Hindlimb muscle (tissue), 1 donor: ENCODE results near the gene CHST8. TPM values are rescaled to one million over a fixed set of nuclear protein-coding genes. Genes with fewer than 3 reads are reported as not detected.

Source experiments
- DNase-seq: peaks from one replicate; pipeline ENCODE4 v3.0.0-alpha.2; 2013
- polyA plus RNA-seq: library from polyadenylated mRNA; unstranded; fragments of 120-200 nt; gene quantifications from one replicate; pipeline ENCODE4 v1.2.1, GENCODE V29; 2013; ENCODE audit not compliant: insufficient read length

Gene CHST8
- polyA plus RNA-seq, 1 donor = 0.52 TPM

DNA sequence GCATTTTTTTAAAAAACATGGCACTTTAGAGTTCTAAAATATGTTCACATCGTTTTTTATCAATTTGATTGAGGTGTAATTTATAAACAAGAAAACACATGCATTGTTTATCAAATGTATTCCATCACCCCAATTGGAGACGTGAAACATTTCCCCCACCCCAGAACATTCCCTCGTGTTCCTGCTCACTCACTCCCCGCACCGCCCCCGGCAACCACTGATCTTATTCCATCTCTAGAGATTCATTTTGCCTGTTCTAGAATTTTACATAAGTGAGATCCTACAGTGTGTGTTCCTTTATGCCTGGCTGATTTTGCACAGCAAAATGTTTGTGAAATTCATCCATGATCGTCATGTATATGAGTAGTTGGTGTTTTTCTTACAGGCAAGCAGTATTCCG lies 124.4 kb downstream of the CHST8 start:
- DNase-seq = no peak

DNA sequence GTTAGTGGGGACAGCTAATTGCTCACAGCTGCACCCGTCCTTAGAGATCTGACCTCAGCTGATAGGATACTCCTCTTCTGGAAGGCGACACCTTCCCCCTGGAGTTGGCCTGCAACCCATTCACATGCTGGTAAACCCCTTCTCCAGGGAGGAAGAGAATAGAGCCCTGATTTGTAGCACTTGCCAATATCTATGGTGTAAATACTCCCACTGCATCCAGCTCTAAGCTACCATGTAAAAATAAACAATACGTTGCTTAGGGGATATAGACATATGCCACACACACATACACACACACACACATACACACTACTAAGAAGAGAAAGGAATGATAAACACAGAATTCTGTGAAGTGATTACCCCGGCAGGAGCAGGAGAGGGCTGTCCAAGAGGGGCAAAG lies 125.5 kb downstream of the CHST8 start:
- no peak for DNase-seq

DNA sequence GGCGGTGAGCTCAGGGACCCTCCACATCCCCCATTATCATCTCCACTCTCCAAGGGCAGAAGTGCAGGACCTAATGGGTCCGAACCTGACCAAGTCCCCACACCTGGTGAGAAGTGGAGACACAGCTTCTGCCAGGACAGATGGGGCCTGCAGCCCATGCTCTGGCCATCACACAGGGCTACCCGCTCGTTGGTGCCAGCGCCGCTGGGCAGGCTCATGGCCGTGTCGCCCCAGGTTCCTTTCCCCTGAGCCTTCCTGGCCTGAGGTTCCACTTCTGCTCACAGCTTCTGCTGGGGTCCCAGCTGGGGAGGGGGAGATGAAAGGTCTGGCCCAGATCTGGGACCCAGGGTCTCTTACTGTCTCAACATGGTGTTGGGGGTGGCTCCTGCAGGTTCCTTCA lies 126.5 kb downstream of the CHST8 start:
- no peak for DNase-seq

- DNase-seq = no peak
These were observed 127.3 kb downstream of the CHST8 start for GRCh38 chr19:33749016-33749415.

DNA sequence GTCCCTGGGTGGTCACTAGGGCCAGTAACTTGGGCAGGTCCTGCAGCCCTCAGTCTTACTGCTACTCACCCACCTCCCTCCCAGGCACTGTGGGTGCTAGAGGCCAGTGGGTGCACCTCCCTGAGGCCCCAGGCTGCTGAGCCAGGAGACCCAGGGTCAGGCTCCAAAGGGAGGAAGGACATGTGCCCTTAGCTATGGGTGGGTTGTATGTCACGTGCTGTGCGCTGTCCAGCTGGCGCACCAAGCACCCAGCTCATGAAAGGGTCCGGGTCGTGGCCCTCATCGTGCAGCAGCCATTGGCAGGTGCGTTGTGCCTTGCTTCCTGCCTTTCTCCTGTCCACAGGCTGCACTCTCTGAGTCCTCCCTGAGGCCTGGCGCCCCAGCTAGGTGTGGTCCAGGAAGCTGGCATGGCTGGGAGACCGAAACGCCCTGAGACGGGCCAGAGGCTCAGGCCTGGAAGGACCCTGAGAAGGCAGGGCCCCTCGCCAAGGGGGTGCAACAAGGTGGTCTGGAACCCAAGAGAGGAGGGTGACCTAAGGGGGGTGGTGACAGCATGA lies 127.9 kb downstream of the CHST8 start:
- no peak for DNase-seq

GRCh38 chr19:33750587-33751435 lies 129.1 kb downstream of the CHST8 start:
- no peak for DNase-seq

DNA sequence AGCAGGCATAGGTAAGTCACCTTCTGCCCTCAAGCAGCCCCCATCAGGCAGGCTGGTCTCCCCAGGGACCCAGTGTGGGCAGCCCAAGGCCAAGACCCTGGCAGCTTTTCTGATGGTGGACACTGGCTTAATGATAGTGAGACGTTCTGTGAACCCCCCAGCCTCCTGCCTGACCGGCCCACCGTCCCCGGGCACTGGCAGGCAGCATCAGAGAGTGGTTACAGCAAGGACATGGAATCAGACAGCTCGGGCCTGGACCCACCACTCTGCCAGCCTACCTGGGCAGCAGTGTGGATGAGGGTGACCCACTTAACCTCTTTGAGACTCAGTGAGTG lies 129.7 kb downstream of the CHST8 start:
- DNase-seq = no peak

DNA sequence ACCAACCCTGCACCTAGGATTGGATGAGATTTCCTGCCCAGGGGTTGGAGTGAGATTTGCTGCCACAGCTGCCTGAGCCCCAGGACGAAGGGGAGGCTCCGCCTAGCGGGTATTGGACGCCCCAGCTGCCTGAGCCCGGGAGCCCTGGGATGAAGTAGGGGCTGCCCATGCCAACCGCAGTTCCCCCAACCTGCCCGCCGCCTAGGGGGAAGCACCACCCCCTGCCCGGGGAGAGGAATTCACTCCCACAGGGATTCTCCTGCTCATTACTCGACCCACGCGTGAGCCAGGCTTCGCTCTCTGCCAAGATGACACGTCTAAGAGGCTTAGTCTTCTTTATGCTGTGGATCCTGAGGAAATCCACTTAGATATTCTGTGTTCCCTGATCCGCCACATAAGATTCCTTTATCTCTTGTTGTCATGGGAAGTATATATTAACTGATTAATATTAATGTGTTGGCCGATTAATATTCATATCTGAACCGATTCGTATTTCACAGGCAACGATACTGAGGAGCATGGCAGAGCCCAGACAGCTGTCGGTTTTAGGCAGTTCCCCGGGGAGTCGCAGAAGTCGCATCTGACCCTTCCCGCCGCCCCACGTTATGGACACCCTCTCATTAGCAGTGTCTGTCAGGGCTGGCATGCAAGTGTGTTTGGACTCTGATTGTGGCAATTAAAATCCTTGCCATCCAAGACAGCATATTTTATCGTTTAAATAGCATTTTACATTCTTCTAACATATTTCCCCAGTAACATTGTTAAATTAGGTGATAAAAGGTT lies 130.5 kb downstream of the CHST8 start:
- DNase-seq = no peak

DNA sequence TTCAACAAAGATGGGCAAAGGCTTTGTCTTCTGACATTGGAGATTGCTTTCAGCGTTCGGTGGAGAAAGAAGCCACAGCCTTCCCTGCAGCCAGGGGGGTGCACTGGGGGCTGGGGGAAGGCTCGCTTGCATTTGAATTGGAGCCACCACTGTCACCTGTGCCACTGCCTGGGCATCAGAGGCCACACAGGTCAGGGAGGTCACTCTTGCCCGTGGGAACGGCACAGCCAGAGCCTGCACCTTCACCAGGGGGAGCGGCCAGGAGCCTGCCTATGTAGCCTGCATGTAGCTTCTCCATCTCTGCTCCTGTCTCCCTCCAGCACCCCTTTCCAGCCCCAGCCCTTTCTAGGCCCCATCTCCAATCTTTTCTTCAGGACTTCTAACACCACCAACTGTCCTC lies 131.2 kb downstream of the CHST8 start:
- DNase-seq = no peak

- no peak for DNase-seq
These were observed 132.6 kb downstream of the CHST8 start for GRCh38 chr19:33754361-33754760.

GRCh38 chr19:33755099-33756035 lies 133.6 kb downstream of the CHST8 start:
- no peak for DNase-seq

GRCh38 chr19:33756177-33756576 lies 134.4 kb downstream of the CHST8 start:
- no peak for DNase-seq

DNA sequence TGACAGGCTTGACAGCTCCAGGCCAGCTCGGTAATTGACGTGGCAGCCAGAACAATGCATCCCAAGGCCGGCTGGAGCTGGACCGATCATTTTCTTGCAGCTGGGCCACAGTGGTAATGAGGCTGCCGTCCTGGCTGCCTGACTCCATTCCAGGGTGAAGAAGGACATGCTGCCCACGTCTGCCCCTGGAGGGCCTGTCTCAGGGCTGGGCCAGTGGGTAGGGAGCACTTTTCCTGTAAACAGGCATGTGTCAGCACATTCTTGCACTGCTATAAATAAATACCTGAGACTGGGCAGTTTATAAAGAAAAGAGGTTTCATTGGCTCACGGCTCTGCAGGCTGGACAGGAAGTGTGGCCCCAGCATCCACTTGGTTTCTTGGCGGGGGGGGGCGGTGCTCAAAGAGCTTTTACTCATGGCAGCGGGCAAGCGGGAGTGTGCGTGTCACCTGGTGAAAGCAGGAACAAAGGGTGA lies 136.8 kb downstream of the CHST8 start:
- no peak for DNase-seq

GRCh38 chr19:33759356-33759755 lies 137.6 kb downstream of the CHST8 start:
- DNase-seq = no peak

DNA sequence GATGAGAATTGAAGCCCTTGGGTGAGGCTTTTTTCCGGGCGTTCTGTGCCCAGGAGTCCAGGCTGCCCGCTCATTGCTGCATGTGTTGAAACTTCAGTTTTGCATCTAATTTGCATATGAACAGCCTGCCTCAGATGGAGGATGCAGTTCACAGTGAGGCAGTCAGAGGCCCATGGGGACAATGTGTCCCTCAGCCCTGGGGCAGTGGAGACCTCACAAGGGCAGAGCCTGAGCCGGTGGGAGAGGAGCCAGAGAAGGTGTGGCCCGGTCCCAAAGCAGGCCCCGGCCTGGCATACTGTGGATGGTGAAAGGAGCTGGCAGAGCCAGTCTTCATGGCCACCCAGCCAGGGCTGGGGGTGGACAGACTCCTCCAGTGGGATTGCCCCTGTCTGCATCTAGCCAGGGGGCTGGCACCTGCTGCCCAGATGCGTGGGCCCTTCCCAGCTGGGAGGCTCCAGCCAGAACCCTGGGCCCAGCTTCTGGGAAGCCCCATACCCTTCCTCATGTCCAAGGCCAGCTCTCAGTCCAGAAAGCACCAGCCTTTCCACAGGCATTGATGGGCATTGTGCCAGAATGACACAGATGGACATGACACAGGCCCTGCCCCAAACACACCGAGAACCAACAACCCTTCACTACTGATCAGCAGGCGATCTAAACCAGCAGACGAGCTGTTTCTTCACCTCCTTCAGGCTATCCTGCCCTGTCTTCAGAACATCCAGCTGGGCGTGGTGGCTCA lies 142.0 kb downstream of the CHST8 start:
- no peak for DNase-seq

- DNase-seq = no peak
These were observed 144.9 kb downstream of the CHST8 start for GRCh38 chr19:33766623-33767022.

DNA sequence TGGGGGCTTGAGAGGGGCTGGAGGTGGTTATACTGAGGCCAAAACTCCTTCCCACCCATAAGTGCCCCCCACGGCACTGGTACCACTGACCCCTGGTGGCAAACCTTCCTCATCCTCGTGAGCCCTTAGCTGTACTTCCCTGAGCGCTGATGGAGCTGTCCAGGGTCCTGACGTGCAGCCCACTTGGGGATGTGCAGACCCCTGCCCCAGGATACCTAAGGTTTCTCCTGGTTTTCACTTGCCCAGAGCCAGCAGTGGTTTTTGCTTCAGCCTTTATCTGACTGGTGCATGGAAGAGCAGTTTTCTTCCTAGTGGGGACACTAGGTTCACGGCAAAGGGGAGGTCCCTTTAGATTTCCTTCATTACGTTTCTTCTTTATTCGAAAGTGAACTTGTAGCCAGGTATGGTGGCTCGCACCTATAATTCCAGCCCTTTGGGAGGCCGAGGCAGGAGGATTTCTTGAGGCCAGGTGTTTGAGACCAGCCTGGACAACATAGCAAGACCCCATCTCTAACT lies 146.2 kb downstream of the CHST8 start:
- DNase-seq = peak; percentile 27

- DNase-seq = no peak
These were observed 147.5 kb downstream of the CHST8 start for GRCh38 chr19:33769208-33769607.

DNA sequence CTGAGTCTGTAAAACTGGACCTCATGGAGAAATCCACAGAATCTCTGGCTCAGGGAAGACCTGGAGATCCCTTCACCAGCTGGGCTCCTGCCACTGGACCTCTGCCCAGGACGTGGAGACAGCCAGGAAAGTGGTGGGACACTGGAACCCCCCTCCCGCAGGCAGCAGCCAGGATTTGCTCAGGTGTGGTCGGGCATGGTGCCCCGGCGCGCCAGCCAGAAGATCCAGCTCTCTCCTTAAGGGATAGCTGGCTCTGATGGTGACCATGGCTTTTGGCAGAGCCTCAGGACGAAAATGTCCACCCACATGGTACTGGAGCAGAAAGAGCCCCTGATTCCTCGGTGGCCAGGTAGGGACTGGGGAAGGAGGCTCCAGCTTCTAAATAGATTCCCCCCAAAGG lies 148.4 kb downstream of the CHST8 start:
- no peak for DNase-seq

GRCh38 chr19:33771384-33772101 lies 149.8 kb downstream of the CHST8 start:
- peak; percentile 67 for DNase-seq
